K562 (cell line): Measurements from ENCODE around the gene NPR1. TPM values are rescaled to one million over a fixed set of nuclear protein-coding genes. Genes with fewer than 3 reads are reported as not detected.
A peak's percentile ranks its signal among the peaks of the same experiment; 100 is the strongest.

Source experiments
- HDAC2 ChIP-seq: fragments of 450-650 bp; IDR thresholded peaks from 2 replicates; pipeline ENCODE4 v1.6.1; 2016; ENCODE audit warnings: mild to moderate bottlenecking
- IFI16 ChIP-seq: fragments of 250-450 bp; sonication (Bioruptor Pico); IDR thresholded peaks from 2 replicates; pipeline ENCODE4 v2.1.2; 2022; ENCODE audit warnings: mild to moderate bottlenecking, inconsistent platforms
- KLF13 ChIP-seq: fragments of 450-650 bp; IDR thresholded peaks from 2 replicates; pipeline ENCODE4 v1.6.1; 2016; ENCODE audit warnings: missing genetic modification characterization, low read depth, mild to moderate bottlenecking, missing compliant biosample characterization, moderate library complexity, borderline replicate concordance
- MAFK ChIP-seq: IDR thresholded peaks from 2 replicates; pipeline ENCODE4 v1.6.1; 2011; ENCODE audit warnings: low read length, improper control_type of control experiment
- NFYB ChIP-seq: IDR thresholded peaks from 2 replicates; pipeline ENCODE4 v1.6.1; 2011; ENCODE audit warnings: mild to moderate bottlenecking, moderate library complexity; ENCODE audit not compliant: insufficient read length; ENCODE audit errors: extremely low read depth
- SMC3 ChIP-seq: conservative IDR thresholded peaks from 2 replicates; pipeline ENCODE4 v1.6.1; 2011; ENCODE audit warnings: low read depth, low read length, improper control_type of control experiment; ENCODE audit not compliant: insufficient read depth
- TFAM ChIP-seq: fragments of 250-450 bp; sonication (Bioruptor Pico); conservative IDR thresholded peaks from 2 replicates; pipeline ENCODE4 v1.5.0; 2021; ENCODE audit warnings: mild to moderate bottlenecking, moderate library complexity
- ZNF134 ChIP-seq: fragments of 250-450 bp; sonication (Bioruptor Pico); conservative IDR thresholded peaks from 2 replicates; pipeline ENCODE4 v1.4.0; 2020
- polyA plus RNA-seq, 8 experiments: library from polyadenylated mRNA; depleted of rRNA in 4 of 8; stranded (reverse) in 5 of 8; unstranded in 3 of 8; fragments of >200 nt; fragmentation: Nextera tagmentation in 2 of 8; fragmentation: Illumina TruSeq in 1 of 8; extraction: Ambion mirVana in 2 of 8; extraction: Trizol in 1 of 8; gene quantifications; 2 replicates each; pipeline versions ENCODE4 v1.2.1 to v1.2.3, GENCODE V29; 2011 to 2014; ENCODE audit warnings: inconsistent platforms in 1 of 8, missing spikeins in 1 of 8
- total RNA-seq, 7 experiments: library from RNA; depleted of rRNA in 6 of 7; stranded (reverse); fragments of >200 nt in 6 of 7; fragmentation: Illumina TruSeq in 2 of 7; extraction: Trizol in 2 of 7; gene quantifications; 2 replicates each; pipeline versions ENCODE4 v1.2.1 to v1.2.3, GENCODE V29; 2011 to 2021; ENCODE audit warnings: low replicate concordance in 1 of 7
- TF ChIP-seq, protein P1 (sequence below): fragments of 450-650 bp; IDR thresholded peaks from 2 replicates; pipeline ENCODE4 v1.6.1; 2016; ENCODE audit warnings: mild to moderate bottlenecking, moderate library complexity
- TF ChIP-seq, protein P2 (sequence below): fragments of 450-650 bp; formaldehyde crosslinking; IDR thresholded peaks from 2 replicates; pipeline ENCODE4 v1.4.0; 2020; ENCODE audit warnings: mild to moderate bottlenecking
- TF ChIP-seq, protein P3 (sequence below): fragments of 450-650 bp; IDR thresholded peaks from 2 replicates; pipeline ENCODE4 v1.6.1; 2017; ENCODE audit warnings: antibody characterized with exemption

The NPR1 gene
- total and polyA plus RNA-seq, 9 of the 15 experiments (the other 6 are each of a cell fraction or from before 2014, with no cell fraction given): 0.05 to 0.16 (median 0.06) TPM; not detected in 6

DNA sequence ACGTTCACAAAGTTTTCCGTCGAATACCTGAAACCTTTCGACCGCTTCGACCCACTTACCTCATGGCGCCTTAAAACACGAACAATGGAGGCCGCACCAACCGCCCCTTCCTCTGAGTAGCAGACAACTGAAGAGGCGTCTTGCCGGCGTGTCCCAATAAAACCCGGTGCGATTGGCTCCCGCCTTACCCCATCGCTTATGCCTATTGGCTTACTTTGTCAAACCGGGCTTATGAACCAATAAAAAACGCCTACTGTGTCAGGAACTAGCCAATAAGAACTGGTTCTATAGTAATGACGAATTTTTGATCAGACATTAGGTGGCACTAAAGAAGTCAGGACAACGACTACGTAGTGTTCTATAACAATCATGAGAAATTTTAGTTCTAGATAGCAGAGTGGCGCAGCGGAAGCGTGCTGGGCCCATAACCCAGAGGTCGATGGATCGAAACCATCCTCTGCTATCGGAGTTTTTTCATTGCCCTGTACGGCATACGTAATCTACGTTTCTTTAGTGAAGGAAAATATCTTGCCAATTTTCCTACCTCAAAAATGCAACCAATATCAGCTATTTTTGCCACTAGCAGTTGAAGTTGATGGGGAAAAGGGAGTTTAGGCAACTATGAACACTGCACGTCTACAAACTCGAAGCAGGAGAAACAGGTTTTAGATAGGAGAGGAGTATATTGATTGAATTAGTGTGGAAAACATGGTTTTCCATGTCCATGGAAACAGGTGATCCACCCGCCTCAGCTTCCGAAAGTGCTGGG lies 7.4 kb upstream of the NPR1 start, which contains the start of gene ILF2 (continued):
- TF ChIP-seq, protein P1, sequence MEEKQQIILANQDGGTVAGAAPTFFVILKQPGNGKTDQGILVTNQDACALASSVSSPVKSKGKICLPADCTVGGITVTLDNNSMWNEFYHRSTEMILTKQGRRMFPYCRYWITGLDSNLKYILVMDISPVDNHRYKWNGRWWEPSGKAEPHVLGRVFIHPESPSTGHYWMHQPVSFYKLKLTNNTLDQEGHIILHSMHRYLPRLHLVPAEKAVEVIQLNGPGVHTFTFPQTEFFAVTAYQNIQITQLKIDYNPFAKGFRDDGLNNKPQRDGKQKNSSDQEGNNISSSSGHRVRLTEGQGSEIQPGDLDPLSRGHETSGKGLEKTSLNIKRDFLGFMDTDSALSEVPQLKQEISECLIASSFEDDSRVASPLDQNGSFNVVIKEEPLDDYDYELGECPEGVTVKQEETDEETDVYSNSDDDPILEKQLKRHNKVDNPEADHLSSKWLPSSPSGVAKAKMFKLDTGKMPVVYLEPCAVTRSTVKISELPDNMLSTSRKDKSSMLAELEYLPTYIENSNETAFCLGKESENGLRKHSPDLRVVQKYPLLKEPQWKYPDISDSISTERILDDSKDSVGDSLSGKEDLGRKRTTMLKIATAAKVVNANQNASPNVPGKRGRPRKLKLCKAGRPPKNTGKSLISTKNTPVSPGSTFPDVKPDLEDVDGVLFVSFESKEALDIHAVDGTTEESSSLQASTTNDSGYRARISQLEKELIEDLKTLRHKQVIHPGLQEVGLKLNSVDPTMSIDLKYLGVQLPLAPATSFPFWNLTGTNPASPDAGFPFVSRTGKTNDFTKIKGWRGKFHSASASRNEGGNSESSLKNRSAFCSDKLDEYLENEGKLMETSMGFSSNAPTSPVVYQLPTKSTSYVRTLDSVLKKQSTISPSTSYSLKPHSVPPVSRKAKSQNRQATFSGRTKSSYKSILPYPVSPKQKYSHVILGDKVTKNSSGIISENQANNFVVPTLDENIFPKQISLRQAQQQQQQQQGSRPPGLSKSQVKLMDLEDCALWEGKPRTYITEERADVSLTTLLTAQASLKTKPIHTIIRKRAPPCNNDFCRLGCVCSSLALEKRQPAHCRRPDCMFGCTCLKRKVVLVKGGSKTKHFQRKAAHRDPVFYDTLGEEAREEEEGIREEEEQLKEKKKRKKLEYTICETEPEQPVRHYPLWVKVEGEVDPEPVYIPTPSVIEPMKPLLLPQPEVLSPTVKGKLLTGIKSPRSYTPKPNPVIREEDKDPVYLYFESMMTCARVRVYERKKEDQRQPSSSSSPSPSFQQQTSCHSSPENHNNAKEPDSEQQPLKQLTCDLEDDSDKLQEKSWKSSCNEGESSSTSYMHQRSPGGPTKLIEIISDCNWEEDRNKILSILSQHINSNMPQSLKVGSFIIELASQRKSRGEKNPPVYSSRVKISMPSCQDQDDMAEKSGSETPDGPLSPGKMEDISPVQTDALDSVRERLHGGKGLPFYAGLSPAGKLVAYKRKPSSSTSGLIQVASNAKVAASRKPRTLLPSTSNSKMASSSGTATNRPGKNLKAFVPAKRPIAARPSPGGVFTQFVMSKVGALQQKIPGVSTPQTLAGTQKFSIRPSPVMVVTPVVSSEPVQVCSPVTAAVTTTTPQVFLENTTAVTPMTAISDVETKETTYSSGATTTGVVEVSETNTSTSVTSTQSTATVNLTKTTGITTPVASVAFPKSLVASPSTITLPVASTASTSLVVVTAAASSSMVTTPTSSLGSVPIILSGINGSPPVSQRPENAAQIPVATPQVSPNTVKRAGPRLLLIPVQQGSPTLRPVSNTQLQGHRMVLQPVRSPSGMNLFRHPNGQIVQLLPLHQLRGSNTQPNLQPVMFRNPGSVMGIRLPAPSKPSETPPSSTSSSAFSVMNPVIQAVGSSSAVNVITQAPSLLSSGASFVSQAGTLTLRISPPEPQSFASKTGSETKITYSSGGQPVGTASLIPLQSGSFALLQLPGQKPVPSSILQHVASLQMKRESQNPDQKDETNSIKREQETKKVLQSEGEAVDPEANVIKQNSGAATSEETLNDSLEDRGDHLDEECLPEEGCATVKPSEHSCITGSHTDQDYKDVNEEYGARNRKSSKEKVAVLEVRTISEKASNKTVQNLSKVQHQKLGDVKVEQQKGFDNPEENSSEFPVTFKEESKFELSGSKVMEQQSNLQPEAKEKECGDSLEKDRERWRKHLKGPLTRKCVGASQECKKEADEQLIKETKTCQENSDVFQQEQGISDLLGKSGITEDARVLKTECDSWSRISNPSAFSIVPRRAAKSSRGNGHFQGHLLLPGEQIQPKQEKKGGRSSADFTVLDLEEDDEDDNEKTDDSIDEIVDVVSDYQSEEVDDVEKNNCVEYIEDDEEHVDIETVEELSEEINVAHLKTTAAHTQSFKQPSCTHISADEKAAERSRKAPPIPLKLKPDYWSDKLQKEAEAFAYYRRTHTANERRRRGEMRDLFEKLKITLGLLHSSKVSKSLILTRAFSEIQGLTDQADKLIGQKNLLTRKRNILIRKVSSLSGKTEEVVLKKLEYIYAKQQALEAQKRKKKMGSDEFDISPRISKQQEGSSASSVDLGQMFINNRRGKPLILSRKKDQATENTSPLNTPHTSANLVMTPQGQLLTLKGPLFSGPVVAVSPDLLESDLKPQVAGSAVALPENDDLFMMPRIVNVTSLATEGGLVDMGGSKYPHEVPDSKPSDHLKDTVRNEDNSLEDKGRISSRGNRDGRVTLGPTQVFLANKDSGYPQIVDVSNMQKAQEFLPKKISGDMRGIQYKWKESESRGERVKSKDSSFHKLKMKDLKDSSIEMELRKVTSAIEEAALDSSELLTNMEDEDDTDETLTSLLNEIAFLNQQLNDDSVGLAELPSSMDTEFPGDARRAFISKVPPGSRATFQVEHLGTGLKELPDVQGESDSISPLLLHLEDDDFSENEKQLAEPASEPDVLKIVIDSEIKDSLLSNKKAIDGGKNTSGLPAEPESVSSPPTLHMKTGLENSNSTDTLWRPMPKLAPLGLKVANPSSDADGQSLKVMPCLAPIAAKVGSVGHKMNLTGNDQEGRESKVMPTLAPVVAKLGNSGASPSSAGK: peak; percentile 35; the same call in 1 of the 2 replicates
- TF ChIP-seq SMC3 (no peak), HDAC2 (no peak), MAFK (0 out of 2 replicates have a peak, but pooled peaks have one; percentile 21), IFI16 (no peak), TFAM (CRISPR knock-in tag) (no peak), NFYB (peak; percentile 82), KLF13 (tag) (peak; percentile 75; the same call in 1 of the 2 replicates), ZNF134 (CRISPR knock-in tag) (peak; percentile 56)
- TF ChIP-seq, protein P2, sequence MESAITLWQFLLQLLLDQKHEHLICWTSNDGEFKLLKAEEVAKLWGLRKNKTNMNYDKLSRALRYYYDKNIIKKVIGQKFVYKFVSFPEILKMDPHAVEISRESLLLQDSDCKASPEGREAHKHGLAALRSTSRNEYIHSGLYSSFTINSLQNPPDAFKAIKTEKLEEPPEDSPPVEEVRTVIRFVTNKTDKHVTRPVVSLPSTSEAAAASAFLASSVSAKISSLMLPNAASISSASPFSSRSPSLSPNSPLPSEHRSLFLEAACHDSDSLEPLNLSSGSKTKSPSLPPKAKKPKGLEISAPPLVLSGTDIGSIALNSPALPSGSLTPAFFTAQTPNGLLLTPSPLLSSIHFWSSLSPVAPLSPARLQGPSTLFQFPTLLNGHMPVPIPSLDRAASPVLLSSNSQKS (CRISPR knock-in tag): no peak
- TF ChIP-seq, protein P3, sequence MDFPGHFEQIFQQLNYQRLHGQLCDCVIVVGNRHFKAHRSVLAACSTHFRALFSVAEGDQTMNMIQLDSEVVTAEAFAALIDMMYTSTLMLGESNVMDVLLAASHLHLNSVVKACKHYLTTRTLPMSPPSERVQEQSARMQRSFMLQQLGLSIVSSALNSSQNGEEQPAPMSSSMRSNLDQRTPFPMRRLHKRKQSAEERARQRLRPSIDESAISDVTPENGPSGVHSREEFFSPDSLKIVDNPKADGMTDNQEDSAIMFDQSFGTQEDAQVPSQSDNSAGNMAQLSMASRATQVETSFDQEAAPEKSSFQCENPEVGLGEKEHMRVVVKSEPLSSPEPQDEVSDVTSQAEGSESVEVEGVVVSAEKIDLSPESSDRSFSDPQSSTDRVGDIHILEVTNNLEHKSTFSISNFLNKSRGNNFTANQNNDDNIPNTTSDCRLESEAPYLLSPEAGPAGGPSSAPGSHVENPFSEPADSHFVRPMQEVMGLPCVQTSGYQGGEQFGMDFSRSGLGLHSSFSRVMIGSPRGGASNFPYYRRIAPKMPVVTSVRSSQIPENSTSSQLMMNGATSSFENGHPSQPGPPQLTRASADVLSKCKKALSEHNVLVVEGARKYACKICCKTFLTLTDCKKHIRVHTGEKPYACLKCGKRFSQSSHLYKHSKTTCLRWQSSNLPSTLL: peak; percentile 76
